H1 (cell line): ENCODE results near the gene CRYGA.

Experiments used
- ASH2L ChIP-seq: fragments of 200-600, 300-600 bp; sonication (generic); IDR thresholded peaks from one replicate; pipeline ENCODE4 v1.7.1; 2017; ENCODE audit warnings: low read length
- ATF3 ChIP-seq: IDR thresholded peaks from 2 replicates; pipeline ENCODE4 v1.6.1; 2011; ENCODE audit warnings: low read depth, mild to moderate bottlenecking, low read length; ENCODE audit not compliant: insufficient read depth
- BCL11A ChIP-seq, 2 experiments: IDR thresholded peaks; one replicate each; pipeline ENCODE4 v1.6.1; 2011; ENCODE audit warnings: low read depth in 2 of 2, low read length in 2 of 2, mild to moderate bottlenecking in 2 of 2
- CTCF ChIP-seq, 3 experiments: IDR thresholded peaks; 1 replicate in 2 of 3; 2 replicates in 1 of 3; pipeline versions ENCODE4 v1.5.1 to v1.6.1; 2011; ENCODE audit warnings: low read length in 3 of 3, mild to moderate bottlenecking in 3 of 3, inconsistent platforms in 2 of 3, low read depth in 1 of 3, moderate library complexity in 1 of 3; ENCODE audit not compliant: insufficient read depth in 1 of 3; ENCODE audit errors: control extremely low read depth in 1 of 3
- POLR2A ChIP-seq, 2 experiments: IDR thresholded peaks; 1 replicate in 1 of 2; 2 replicates in 1 of 2; pipeline ENCODE4 v1.6.1; 2011; ENCODE audit warnings: low read depth in 2 of 2, low read length in 2 of 2, mild to moderate bottlenecking in 2 of 2; ENCODE audit errors: control extremely low read depth in 1 of 2
- POLR2AphosphoS5 ChIP-seq: IDR thresholded peaks from 2 replicates; pipeline ENCODE4 v1.6.1; 2011; ENCODE audit warnings: low read depth, low read length
- SP1 ChIP-seq: IDR thresholded peaks from 2 replicates; pipeline ENCODE4 v1.6.1; 2011; ENCODE audit warnings: low read depth, low read length

- no peak for TF ChIP-seq POLR2AphosphoS5
- no peak for TF ChIP-seq POLR2A (IDR thresholded peaks at IDR 0.05; ENCODE audit: control extremely low read depth in 1 of 2, low read depth in 2 of 2, low read length in 2 of 2)
- TF ChIP-seq CTCF (IDR thresholded peaks at IDR 0.05; ENCODE audit: control extremely low read depth in 1 of 3, insufficient read depth in 1 of 3, low read depth in 1 of 3, low read length in 3 of 3) = no peak
- TF ChIP-seq ASH2L = no peak
- TF ChIP-seq SP1 = no peak
- no peak for TF ChIP-seq ATF3
- TF ChIP-seq BCL11A (IDR thresholded peaks at IDR 0.05; ENCODE audit: low read depth in 2 of 2, low read length in 2 of 2) = no peak
These were observed 45.1 kb upstream of the CRYGA start for GRCh38 chr2:208208335-208209085.
